ENCODE results near the gene KLF1.
"Not testable (repeated sequence)": the region's sequence is repeated elsewhere in the genome, so short reads cannot be mapped to it uniquely, and the experiment has no call there.

The KLF1 gene
- total RNA-seq: 0 to 0.53 (median 0.11) reads per million in 3 experiments

DNA sequence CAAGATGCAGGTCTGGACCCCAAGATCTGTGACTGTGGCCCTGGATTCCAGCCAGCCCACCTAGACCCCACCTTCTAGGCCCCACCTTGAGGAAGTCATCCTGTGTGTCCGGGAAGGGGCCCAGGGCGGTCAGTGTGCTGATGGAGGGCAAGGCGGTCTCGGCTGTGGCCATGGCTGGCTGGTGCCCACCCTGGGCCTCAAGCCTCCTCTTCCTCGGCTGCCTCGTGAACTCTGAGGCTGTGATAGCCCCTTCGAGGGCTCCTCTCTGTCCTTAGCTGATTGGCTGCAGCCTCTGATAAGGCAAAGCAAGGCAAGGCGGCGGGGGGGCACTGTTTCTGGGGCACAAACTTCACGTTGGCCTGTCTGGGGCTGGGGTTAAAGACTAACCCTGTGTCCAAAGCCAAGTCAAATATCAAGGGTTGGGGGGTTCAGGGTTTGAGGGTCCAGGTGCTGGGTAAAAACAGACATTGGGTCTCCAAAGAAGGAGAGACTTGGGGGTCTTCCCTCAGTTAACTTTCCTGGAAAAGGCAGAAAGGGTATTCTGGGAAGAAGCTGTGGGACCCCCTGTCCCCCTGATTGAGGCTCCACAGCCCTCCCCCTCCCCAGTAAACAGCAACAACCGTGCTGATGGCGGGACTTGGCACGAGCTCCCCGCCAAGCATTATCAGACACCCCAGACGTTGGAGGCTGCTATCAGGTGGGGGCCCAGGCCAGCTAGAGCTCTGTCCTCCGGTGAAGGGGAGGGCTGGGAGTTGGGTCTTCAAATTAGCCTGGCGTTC, at the start of gene KLF1:
TSS of gene KLF1 (minus strand) at position 233 of the 779 bp plus-strand sequence. CDS start at position 172, 61 bp downstream.
- DNase-seq: no peak

DNA sequence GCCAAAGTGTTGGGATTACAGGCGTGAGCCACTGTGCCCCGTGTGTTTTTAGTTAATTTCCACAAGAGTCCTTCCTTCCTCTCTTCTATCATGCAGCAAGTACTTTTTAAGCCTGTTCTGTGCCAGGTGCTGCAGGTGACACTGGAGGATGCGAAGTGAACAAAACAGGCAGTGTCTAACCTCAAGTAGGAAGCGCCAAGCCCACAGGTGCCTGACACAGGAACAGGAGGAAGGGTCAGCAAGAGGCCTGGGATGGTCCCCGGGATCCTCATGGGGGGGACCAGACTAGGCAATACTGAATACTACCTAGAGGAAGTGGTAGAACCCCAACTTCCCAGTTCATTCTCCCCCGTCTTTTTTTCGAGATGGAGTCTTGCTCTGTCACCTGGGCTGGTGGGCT, 49.6 kb upstream of the KLF1 start:
- no peak for DNase-seq

DNA sequence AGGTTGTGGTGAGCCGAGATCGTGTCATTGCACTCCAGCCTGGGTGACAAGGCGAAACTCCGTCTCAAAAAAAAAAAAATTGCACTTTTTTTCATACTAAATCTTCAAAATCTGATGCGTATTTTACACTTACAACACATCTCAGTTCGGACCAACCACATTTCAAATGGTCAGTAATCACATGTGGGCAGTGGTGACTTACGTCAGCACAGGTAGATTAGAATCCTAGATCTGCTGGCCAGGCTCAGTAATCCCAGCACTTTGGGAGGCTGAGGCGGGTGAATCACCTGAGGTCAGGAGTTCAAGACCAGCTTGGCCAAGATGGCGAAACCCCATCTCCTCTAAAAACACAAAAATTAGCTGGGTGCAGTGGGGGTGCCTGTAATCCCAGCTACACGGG, 48.1 kb upstream of the KLF1 start:
- DNase-seq: no peak

DNA sequence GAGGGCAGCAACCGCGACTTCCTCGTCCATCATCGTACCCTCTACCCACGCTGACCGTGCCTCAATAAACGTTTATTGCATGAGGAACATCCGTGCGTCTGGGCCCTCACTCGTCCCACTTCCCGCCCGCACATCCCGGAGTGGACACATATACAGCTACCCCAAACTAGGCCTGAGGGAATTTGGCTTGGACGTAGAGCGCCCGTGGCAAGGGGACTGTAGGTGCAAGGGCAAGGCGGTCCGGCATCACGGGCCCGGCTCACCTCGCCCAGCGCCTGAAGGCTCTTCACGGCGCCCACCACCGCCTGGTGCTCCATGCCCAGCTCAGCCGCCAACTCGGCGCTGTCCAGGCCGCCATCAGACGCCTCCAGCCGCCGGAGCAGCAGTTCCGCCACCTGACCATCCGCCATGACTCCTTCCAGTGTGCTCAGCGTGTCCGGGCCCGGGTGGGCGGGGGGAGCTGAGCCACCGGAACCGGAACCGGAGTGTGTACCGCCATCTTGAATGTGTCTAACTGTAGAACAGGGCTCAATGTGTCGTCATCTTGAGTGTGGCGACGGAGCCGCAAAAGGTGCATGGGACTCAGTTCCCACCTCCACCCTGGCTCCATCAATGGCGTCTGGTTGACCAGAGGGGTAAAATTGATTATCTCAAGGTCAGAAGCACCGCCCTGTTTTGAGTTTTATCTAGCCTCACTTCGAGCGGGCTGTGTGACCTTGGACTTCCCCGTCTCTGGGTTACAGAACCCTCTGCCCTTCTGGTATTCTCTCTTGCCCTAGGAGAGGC, 46.5 kb upstream of the KLF1 start, which contains the start of gene FARSA:
TSS of gene FARSA (minus strand) at position 425 of the 786 bp plus-strand sequence. CDS start at position 410, 15 bp downstream.
- peak; percentile 83 for DNase-seq

DNA sequence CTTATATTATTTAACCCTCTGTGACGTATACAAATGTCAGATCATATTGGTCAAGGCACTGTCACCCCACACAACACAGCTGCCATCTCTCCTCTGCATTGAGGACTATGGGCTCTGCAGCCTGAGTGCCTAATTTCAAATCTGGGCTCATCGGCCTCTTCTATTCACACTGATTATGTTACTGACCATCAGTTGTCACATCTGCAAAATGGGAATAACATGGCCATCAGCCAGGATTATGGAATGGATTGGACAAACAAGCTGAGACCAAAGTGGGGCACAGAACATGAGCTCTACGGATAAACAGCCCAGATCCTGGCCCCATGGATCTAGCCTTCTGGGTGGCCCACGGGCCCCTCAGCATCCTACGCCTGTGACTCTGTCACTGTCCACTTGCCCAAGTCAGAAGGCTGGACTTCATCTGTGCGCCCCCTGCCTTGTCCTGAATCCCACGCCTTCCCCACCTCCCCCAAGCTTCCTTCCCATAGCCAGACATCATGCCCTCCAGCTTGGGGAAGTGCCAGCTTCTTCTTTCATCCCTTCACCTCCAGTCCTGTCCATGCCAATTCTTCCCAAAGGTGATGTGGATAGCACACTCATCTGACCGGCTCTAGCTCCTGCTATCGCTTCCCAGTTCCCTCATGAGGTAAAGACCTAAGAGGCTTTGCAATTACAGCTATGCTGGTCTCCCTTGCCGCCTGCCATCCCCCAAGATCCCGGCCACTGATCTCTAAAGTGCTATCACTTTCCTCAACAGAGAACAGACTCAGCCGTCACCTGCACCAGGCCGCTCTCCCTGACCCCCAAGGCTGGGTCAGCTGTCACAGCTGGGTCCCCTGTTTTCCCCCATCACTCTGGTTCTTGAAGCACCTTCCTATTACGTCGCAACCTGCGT, 45.6 kb upstream of the KLF1 start:
- DNase-seq: no peak

DNA sequence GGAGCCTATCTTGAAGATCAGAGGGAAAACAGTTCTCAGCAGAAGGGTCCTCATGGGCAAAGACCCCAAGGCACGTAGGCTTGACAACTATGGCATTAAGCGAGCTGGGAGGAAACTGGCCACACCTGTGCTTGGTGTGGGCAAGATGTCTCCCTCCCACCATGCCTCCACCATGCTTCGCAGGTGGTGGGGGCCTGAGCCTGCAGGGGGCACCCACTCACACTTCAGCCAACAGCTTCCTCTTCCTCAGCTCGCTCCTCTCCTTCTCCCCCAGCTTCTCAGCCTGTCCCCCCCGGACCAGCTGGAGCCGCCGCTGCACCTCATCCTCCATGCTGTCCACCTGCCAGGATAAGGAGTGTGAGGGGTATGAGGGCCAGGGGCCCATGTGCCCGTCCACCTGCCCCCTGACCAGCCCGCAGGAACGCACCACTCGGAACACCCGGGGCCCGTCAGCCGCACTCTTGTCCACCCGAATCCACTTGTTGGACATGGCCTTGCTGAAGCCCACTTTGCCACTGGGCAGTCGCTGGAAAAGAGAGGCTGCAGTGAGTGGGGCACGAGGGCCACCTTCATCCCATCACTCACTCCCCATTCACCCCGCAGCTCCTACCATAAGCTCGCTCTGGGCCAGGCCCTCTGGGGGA, 43.1 kb upstream of the KLF1 start:
- DNase-seq: no peak

DNA sequence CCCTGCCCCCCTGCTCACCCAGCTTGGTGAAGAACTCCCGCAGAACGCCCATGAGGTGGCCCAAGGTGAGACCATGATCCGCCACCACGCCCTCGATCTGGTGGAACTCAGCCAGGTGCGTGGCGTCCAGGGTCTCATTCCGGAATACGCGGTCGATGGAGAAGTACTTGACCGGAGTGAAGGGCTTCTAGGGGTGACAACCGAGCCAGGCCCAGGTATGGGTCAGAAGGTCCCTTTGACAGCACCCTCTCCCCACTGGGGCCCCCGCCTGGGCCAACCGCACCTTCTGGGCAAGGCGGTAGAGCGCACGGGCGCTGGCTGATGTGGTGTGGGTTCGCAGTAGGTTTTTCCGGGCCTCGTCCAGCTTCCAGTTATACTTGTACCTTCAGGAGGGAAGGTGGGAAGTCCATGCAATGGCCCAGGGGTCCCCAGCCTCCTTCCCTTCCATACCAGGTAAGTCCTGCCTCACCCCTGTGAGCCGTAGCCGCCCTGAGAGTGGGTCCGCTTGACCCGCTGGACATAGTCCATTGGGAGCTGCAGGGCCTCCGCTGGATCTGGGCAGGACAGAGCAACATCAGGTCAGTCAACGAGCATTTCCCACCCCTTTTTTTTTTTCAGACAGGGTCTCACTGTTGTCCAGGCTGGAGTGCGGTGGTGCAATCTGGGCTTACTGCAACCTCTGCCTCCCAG, 37.8 kb upstream of the KLF1 start:
- no peak for DNase-seq

DNA sequence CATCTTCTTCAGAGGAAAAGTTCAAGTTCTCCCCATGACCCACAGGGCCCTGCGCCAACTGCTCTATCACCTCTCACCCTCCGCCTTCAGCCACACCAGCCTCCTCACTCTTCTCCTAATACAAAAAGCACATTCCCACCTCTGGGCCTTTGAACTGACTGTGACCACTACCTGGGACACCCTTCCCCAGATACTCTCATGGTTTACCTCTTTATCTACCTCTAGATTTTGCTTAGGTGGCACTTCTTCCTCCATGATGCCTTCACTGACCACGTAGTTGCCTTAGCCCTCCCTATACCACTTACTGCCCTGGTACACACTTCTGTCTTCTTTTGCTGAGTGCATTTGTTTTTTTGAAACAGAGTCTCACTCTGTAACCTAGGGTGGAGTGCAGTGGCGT, 36.0 kb upstream of the KLF1 start:
- DNase-seq: no peak

DNA sequence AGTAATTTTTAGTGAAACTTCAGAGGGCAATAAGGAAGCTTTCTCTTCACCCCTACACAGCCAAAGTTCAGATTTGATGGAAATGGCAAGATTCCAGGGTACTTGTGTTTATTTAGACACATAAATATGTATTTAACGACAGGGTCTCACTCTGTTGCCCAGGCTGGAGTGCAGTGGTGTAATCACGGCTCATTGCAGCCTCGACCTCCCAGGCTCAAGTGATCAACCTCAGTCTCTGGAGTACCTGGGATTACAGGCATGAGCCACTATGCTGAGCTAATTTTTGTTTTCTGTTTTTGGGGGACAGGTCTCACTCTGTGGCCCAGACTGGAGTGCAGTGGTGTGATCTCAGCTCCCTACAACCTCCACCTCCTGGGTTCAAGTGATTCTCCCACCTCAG, 34.0 kb upstream of the KLF1 start:
- no peak for DNase-seq

DNA sequence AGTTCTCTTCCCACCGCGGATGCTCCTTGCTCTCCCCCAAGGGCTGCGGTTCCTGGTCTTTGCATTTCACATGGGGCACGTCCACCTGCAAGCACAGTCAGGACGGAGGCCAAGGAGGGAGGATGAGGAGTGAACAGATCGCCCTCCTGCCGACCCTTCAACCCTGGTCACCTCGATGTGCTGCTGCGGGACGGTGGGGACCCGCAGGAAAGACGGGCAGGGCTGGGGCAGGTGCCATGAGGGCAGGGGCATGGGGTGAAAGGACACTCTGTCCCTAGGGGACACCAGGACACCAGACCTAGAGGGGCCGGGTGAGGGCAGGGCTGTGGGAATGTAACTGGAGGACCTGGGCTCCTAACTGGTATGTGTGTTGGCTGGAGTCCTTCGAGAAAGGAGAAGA, 31.3 kb upstream of the KLF1 start:
- DNase-seq: no peak

DNA sequence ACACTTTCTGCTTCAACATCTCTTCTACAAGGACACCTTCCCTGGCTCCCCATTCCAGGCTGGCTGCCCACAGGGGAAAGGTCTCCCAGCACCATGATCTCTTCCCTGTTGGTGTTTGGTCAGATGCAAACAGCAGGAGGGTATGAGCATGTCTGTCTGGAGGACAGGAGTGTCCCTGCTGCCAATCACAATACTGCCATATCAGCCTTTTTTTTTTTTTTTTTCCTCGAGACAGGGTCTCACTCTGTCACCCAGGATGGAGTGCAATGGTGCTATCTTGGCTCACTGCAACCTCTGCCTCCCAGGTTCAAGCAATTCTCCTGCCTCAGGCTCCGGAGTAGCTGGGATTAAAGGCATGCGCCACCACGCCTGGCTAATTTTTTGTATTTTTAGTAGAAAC, 28.9 kb upstream of the KLF1 start:
- not testable (repeated sequence) for DNase-seq

DNA sequence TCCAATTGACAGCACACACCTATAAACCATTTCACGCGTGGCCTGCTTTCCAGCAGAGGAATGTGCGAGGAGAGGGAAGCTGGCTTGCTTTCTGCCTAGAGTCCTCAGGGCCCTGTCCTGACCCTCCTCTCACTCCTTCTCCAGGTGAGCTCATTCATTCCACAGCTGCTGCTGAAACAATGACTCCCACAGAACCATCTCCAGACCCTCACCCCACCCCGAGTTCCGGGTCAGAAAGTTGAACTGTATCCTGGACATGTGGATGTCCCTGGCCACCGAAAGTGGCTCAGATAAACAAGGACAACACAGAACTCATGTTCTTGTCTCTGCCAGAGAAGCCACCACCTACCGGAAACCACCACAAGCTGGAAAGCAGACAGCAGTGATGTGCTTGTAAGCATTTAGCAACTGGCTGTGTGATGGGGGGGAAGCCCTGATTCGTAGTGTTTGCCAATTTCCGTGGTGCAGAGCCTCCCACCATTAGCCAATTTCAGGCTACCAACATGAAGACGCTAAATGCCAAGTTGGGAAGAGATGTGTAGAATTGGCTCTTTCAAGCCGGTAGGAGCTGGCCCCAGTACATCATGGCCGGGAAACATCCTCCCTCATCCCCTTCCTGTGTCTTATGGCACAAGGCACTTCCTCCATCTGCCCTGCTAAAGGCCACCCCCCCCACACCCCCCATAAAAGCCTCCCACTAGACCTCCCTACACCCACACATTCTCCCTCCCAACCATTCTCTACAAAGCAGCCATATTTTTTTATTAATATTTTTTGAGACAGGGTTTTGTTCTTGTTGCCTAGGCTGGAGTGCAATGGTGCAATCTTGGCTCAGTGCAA, 27.1 kb upstream of the KLF1 start:
- DNase-seq: peak; percentile 51

DNA sequence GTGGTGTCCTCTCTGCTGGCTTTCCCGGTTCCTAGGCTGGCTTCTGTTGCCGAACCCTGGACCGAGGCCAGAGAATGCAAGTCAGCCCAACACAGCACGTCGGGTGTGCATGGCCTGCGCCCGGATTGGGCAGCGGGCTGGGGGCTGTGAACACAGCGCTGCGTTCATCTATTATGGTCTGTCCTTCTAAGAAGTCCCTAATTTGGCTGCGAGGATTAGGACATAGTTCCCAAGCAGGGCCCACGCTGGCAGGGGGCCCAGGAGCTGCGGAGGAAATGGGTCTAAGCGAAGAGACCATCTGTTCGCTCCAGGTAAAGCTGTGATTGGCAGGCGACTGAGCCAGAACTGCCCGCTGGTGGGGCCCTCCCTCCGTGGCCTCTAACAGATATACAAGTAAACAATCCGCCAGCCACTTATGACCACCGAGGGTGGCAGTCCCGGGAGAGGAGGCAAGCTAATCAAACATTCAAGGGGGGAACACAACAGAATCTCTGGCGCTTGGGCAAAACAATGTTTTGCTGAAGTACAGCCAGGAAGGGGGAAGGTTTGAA, 26.1 kb upstream of the KLF1 start:
- DNase-seq: no peak

DNA sequence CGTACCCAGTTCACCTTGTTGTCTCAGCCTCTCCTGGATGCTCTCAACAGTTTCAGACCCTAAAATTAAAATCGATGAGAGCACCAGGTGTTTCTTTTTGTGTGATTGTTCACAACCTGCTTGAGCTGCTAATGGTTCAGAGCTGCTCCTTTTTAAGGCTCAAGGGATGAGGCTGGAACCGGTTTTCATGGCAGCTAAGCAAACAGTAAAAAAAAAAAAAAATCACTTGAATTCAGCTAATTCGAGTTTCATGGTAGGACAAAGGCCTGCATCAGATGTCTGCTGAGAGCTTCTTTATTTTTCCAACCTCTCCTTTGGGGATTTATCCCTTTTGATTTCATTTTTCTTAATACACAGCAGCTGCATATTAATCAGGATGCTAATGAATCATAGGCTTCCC, 25.6 kb upstream of the KLF1 start:
- no peak for DNase-seq

DNA sequence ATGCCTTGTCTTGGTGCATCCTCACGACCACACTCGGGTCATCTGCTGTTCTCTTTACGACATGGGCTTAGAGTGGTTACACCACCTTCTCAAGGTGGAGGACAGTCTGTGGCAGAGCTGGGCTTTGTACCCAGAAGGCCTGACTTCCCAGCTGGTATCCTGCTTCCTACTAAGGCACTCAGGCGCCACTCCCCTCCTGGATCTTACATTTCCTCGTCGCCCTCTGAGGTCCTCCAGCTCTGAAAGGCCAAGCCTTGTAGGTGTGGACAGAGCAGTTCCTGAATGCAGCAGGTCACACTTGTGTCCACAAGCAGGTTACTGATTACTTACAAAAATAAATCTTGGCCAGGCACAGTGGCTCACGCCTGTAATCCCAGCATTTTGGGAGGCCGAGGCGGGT, 20.2 kb upstream of the KLF1 start:
- no peak for DNase-seq

DNA sequence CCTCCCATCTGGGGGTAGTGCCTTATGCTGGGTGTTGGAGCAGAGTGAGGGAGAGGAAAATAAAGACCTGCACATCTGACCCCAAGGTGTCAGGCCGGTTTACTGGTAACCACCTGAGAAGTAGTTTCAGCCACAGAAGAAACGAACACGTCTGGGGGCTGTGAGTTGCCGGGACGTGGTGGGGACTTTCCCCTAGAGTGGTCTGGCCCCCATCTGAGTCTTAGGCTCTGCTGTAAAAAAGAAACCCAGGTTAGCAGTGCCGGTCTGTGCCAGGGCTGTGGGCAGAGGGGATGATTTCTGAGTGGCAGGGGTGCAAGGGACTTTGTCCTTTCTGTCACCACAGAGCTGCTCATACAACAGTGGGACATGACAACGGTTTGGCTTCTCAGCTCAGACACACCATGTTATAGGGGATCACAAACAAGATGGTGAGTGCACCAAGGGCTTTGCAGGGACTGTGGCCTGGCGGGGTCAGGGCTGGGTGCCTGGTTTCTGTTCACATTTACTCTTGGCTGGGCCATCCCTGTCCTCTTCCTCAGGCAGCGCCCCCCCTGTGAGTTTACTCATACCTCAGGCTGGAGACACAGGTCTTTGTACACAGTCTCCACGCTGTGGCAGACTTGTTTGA, 13.0 kb upstream of the KLF1 start:
- no peak for DNase-seq

DNA sequence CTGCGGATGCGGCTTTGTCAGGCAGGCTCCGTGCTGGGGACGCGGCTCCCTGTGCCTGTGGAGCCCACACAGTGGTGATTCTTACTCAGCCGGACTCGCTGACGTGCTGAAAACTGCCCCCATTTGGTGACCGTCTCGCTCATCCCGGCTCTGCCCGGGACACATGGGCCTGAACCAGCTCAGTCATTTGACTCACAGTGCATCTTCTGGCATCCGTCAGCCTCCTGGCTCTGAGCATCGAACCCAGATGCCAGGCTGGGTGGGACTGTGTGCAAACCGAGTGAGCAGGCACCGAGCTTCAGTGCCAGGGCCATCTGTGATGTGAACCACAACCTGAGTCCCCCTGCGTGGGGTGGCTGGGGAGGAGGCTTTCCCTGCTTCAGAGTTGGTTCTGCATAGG, 9.5 kb upstream of the KLF1 start:
- DNase-seq: no peak

DNA sequence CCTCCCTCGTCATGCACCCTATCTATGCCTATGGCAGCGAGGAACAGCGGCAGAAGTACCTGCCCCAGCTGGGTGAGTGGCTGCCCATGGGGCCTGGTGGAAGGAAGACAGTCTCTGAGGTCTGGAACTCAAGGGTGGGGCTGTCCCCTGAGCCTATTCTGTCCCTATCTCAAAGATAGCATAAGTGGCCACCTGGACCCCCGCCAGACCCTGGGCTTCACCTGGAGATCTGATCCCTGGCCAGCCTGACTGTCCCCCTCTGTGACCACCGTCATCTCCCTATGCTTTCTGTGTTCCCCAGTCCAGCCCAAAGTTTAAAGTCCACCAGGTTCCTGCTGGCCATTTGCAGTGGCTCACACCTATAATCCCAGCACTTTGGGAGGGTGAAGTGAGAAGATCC, 6.6 kb upstream of the KLF1 start:
- no peak for DNase-seq

DNA sequence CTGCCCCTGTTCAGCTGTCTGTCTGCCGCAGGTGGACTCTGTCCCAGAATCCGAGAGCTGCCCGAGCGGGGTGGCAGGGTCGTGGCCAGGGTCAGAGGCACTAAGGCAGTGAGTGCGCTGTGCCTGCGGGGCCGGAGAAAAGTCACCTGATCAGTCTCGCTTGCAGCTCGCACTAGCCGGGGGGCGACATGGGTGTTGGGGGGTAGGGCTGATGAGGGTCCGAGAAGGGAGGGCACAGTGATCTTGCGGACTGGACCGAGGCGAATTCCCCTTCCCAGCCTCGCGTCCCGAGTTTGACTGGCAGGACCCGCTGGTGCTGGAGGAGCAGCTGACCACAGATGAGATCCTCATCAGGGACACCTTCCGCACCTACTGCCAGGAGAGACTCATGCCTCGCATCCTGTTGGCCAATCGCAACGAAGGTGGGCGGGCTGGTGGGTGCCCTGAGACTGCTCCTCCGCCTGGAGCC, 4.6 kb upstream of the KLF1 start:
- DNase-seq: no peak

Data from central memory CD4-positive, alpha-beta T cell (primary cell).